HUES48 (cell line): Measurements from ENCODE around the gene WDR5B.

ENCODE experiments used
- H3K27ac ChIP-seq: one replicate; pipeline ENCODE4 v1.7.0; 2013; ENCODE audit warnings: low read depth, low read length, inconsistent platforms
- H3K27me3 ChIP-seq: 2 replicates; pipeline ENCODE4 v1.6.1; 2013; ENCODE audit warnings: mild to moderate bottlenecking, low read length; ENCODE audit not compliant: control insufficient read depth, insufficient read depth
- H3K36me3 ChIP-seq: 2 replicates; pipeline ENCODE4 v1.6.1; 2013; ENCODE audit warnings: low read length; ENCODE audit not compliant: control insufficient read depth, insufficient read depth
- H3K4me1 ChIP-seq: 2 replicates; pipeline ENCODE4 v1.6.1; 2013; ENCODE audit warnings: mild to moderate bottlenecking, low read length; ENCODE audit not compliant: control insufficient read depth, insufficient read depth
- H3K4me3 ChIP-seq: 2 replicates; pipeline ENCODE4 v1.5.1; 2013; ENCODE audit warnings: mild to moderate bottlenecking, low read depth, low read length
- H3K9ac ChIP-seq: 2 replicates; pipeline ENCODE4 v1.6.1; 2013; ENCODE audit warnings: mild to moderate bottlenecking, low read depth, low read length, moderate library complexity
- H3K9me3 ChIP-seq: 2 replicates; pipeline ENCODE4 v1.6.1; 2013; ENCODE audit warnings: low read length; ENCODE audit not compliant: control insufficient read depth, insufficient read depth

Gene WDR5B

GRCh38 chr3:122409446-122409845 is 6.4 kb downstream of the WDR5B start:
- Histone ChIP-seq H3K36me3 (peaks cover 72% of the 10 kb centered on the region), H3K9me3 (no peaks in the 10 kb centered on the region), H3K9ac (no peak overlapping the region), H3K27me3 (no peaks in the 10 kb centered on the region), H3K4me3 (no peak overlapping the region), H3K27ac (no peak overlapping the region), H3K4me1 (no peaks in the 10 kb centered on the region)

GRCh38 chr3:122407946-122408345 is 7.9 kb downstream of the WDR5B start:
- Histone ChIP-seq H3K27ac (no peak overlapping the region), H3K9ac (no peak overlapping the region), H3K4me3 (no peak overlapping the region), H3K9me3 (no peaks in the 10 kb centered on the region), H3K27me3 (no peaks in the 10 kb centered on the region), H3K36me3 (peaks cover 83% of the 10 kb centered on the region), H3K4me1 (no peaks in the 10 kb centered on the region)

GRCh38 chr3:122406198-122406597 is 9.7 kb downstream of the WDR5B start:
- H3K4me3 ChIP-seq = no peak overlapping the region
- H3K36me3 ChIP-seq = peaks cover 75% of the 10 kb centered on the region
- H3K27ac ChIP-seq = no peak overlapping the region
- no peak overlapping the region for H3K9ac ChIP-seq
- no peaks in the 10 kb centered on the region for H3K27me3 ChIP-seq
- no peaks in the 10 kb centered on the region for H3K4me1 ChIP-seq
- H3K9me3 ChIP-seq = no peaks in the 10 kb centered on the region

GRCh38 chr3:122405015-122405414 is 10.8 kb downstream of the WDR5B start:
- Histone ChIP-seq H3K4me1 (no peaks in the 10 kb centered on the region), H3K4me3 (no peak overlapping the region), H3K27ac (no peak overlapping the region), H3K9ac (no peak overlapping the region), H3K27me3 (no peaks in the 10 kb centered on the region), H3K36me3 (peaks cover 63% of the 10 kb centered on the region), H3K9me3 (no peaks in the 10 kb centered on the region)

GRCh38 chr3:122403489-122403888 is 12.4 kb downstream of the WDR5B start:
- Histone ChIP-seq H3K27me3 (no peaks in the 10 kb centered on the region), H3K36me3 (peaks cover 50% of the 10 kb centered on the region), H3K9me3 (no peaks in the 10 kb centered on the region), H3K9ac (no peak overlapping the region), H3K4me1 (no peaks in the 10 kb centered on the region), H3K27ac (no peak overlapping the region), H3K4me3 (no peak overlapping the region)

- H3K4me1 ChIP-seq = no peaks in the 10 kb centered on the region
- H3K9me3 ChIP-seq = no peaks in the 10 kb centered on the region
- H3K4me3 ChIP-seq = no peak overlapping the region
- H3K27ac ChIP-seq = no peak overlapping the region
- no peaks in the 10 kb centered on the region for H3K27me3 ChIP-seq
- H3K9ac ChIP-seq = no peak overlapping the region
- H3K36me3 ChIP-seq = peaks cover 17% of the 10 kb centered on the region
Measured at GRCh38 chr3:122398920-122399319, 16.9 kb downstream of the WDR5B start.

- Histone ChIP-seq H3K27ac (no peak overlapping the region), H3K36me3 (peaks cover 9% of the 10 kb centered on the region; the same call in 1 of the 2 replicates), H3K4me3 (no peak overlapping the region), H3K9ac (no peak overlapping the region), H3K9me3 (no peaks in the 10 kb centered on the region), H3K27me3 (no peaks in the 10 kb centered on the region), H3K4me1 (0 out of 2 replicates have a peak, but pooled peaks cover 3% of the 10 kb centered on the region)
Measured at GRCh38 chr3:122397201-122397600, 18.7 kb downstream of the WDR5B start.

GRCh38 chr3:122396511-122396910 is 19.4 kb downstream of the WDR5B start:
- Histone ChIP-seq H3K4me3 (no peak overlapping the region), H3K27me3 (no peaks in the 10 kb centered on the region), H3K9ac (no peak overlapping the region), H3K36me3 (peaks cover 9% of the 10 kb centered on the region; the same call in 1 of the 2 replicates), H3K4me1 (0 out of 2 replicates have a peak, but pooled peaks cover 3% of the 10 kb centered on the region), H3K9me3 (no peaks in the 10 kb centered on the region), H3K27ac (no peak overlapping the region)

- Histone ChIP-seq H3K36me3 (peaks cover 9% of the 10 kb centered on the region; the same call in 1 of the 2 replicates), H3K27ac (no peak overlapping the region), H3K4me3 (no peak overlapping the region), H3K27me3 (no peaks in the 10 kb centered on the region), H3K4me1 (0 out of 2 replicates have a peak, but pooled peaks cover 3% of the 10 kb centered on the region), H3K9me3 (no peaks in the 10 kb centered on the region), H3K9ac (no peak overlapping the region)
Measured at GRCh38 chr3:122395582-122395981, 20.3 kb downstream of the WDR5B start.

- no peak overlapping the region for H3K9ac ChIP-seq
- peaks cover 9% of the 10 kb centered on the region; the same call in 1 of the 2 replicates for H3K36me3 ChIP-seq
- H3K27ac ChIP-seq = no peak overlapping the region
- 0 out of 2 replicates have a peak, but pooled peaks cover 3% of the 10 kb centered on the region for H3K4me1 ChIP-seq
- H3K9me3 ChIP-seq = no peaks in the 10 kb centered on the region
- H3K4me3 ChIP-seq = no peak overlapping the region
- H3K27me3 ChIP-seq = no peaks in the 10 kb centered on the region
Measured at GRCh38 chr3:122394173-122394572, 21.7 kb downstream of the WDR5B start.

GRCh38 chr3:122392868-122393844 is 22.7 kb downstream of the WDR5B start:
- H3K9me3 ChIP-seq = no peaks in the 10 kb centered on the region
- no peak overlapping the region for H3K27ac ChIP-seq
- H3K9ac ChIP-seq = no peak overlapping the region

More at GRCh38 chr3:122392868-122393844, 22.7 kb downstream of the WDR5B start:
- H3K36me3 ChIP-seq = peaks cover 9% of the 10 kb centered on the region; the same call in 1 of the 2 replicates
- no peak overlapping the region for H3K4me3 ChIP-seq
- no peaks in the 10 kb centered on the region for H3K27me3 ChIP-seq
- H3K4me1 ChIP-seq = 0 out of 2 replicates have a peak, but pooled peaks cover 3% of the 10 kb centered on the region
